A673 (cell line): ENCODE results near the gene HS3ST4.

ENCODE experiments used
- EZH2 ChIP-seq: fragments of 200-600 bp; sonication (generic); IDR thresholded peaks from 2 replicates; pipeline ENCODE4 v1.6.1; 2017; ENCODE audit warnings: borderline replicate concordance, low read depth, mild to moderate bottlenecking, mixed read lengths, antibody characterized with exemption, low read length; ENCODE audit not compliant: poor library complexity, severe bottlenecking
- TF ChIP-seq, protein P1 (sequence below): fragments of 300-800, 200-600 bp; sonication (generic); conservative IDR thresholded peaks from 2 replicates; pipeline ENCODE4 v1.5.1; 2017; ENCODE audit warnings: low read depth, mild to moderate bottlenecking, antibody characterized with exemption, low read length, moderate library complexity, mixed read lengths

DNA sequence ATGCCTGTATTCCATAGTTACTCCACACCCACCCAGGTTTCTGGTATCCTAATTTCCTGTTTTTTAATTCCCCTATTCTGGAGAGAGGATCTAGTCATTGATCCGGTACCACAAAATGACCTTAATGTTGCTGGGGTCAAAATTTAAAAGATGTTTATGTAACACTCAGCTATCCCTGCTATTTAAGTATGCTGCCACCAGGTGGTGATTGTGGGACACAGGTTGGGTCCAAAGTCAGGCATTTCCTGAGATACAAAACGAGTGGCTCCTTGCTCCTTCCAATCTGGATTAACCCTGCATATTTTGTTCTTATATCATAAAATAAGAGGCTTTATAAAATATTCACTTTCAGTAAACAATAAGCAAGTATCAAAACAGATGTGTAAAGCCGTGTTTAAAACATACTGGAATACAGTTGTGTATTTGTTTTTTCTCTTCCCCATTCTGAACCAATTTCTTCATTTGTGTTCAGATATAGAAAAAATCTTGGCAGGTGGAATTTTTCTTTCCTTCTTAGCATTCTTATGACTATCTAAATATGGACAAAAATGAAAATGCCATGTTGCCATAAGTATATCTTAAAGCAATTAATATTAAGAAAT, 16.3 kb downstream of the HS3ST4 start:
- TF ChIP-seq EZH2: no peak
- TF ChIP-seq, protein P1, sequence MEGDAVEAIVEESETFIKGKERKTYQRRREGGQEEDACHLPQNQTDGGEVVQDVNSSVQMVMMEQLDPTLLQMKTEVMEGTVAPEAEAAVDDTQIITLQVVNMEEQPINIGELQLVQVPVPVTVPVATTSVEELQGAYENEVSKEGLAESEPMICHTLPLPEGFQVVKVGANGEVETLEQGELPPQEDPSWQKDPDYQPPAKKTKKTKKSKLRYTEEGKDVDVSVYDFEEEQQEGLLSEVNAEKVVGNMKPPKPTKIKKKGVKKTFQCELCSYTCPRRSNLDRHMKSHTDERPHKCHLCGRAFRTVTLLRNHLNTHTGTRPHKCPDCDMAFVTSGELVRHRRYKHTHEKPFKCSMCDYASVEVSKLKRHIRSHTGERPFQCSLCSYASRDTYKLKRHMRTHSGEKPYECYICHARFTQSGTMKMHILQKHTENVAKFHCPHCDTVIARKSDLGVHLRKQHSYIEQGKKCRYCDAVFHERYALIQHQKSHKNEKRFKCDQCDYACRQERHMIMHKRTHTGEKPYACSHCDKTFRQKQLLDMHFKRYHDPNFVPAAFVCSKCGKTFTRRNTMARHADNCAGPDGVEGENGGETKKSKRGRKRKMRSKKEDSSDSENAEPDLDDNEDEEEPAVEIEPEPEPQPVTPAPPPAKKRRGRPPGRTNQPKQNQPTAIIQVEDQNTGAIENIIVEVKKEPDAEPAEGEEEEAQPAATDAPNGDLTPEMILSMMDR: peak; percentile 77
